ENCODE data around the gene PCCA.
A peak's percentile ranks its signal among the peaks of the same experiment; 100 is the strongest.

PCCA gene

DNA sequence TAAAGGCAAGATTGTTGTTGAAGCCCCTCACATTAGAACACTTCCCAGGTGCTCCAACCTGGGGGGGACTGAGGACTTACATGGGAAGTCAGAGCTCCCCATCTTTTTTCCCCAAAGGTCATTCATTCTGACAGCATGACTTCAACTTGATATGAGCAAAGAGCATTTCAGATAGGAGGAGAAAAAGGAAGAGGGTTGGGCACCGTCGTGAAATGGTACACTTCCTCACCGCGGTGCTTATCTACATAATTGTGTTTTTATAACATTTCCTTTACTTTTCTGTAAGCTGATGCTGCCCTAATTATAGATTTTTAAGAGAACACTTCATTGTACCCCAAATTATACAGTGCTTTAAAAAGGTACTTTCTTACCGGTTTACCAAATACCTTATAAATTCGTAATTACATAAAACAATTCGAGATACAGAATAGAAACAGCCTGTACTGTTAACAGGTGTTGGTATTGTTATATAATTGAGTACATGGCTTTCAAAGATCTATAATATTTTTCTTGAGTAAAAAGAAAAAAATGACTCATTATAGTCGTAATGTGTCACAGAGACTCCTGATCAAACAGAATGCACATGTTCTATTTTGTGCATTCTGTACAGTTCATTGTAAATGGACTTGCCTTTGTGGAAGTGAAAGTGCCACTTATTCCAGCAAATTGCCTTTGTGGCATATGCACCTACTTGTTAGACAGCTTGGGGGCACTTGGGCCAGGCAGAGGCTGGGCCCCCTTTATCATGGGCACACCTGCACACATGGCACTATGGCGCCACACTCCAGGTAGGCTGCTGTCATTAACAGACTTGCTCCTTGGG lies 417.9 kb downstream of the PCCA start:
- DNase-seq (ENCODE audit: low read depth in 3 of 3): no peak

DNA sequence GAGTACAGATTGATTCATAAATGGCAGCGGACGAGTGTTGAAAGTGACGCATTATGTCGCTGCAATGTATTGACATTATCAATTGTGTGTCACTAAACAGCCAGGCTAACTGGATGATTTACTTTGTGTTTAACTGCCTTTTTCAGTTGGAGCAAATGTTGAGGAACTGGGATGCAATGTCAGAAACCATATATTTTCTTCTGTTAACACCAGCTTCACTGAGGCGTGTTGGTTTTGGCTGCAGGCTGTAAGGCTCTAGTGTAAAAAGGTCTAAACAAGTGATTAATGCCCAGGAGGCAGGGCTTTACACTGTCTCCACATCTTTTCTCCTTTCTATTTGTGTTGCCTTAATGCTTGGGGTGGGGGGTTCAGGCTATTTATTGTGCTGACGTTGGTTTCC lies 419.6 kb downstream of the PCCA start:
- DNase-seq (ENCODE audit: low read depth in 3 of 3): no peak

DNA sequence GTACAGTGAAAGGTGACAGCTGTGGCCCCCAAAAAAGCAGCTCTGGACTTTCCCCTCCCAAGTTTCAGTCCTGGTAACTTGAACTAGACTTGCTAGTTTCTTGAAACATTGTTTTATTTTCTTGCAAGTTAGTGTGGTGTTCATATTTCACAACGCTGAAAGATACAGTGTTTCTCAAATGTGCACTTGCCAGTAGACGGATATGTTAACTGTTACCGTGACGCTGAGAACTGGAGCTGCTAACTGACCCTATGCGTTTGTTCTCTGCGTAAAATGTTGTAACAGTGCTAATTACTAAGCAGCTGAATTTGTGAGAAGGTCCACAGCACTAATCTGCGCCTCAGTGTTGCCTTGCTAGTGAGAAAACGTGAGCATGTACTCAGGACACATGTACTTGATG lies 420.1 kb downstream of the PCCA start:
- DNase-seq (ENCODE audit: low read depth in 3 of 3): no peak

DNA sequence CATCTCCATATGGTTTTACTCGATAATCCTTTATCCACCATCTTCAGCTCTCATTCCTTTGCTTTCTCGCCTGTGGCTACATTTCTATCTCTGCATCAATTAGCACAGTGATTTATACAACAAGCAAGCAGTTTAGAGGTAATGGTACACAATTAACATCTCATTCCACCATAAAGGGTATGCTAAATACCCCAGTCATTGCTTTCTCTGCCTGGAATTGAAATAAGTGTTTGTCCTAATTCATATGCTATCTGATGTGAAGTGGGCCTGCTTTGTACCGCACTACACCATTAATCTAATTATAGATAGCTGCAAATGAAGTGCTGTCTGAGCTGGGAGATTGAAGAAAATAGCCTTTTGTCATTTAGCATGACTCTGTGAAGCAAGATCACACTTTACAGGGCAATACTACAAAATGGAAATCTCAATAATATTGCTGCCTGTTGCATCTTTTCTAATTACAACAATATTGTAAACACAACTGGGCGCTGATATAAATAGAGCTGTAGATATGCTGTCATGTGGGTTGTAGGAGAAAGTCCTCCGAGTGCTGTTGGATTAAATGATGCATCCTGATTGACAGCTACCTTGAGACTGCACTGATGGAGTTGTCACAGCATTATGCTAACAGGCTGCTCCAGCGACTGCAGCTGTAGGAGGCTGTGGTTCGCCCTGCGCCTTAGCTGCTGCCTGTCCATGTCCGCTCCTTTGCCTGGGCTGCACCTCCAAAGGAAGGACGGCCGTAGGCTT lies 421.5 kb downstream of the PCCA start:
- no peak for DNase-seq (ENCODE audit: low read depth in 3 of 3)

DNA sequence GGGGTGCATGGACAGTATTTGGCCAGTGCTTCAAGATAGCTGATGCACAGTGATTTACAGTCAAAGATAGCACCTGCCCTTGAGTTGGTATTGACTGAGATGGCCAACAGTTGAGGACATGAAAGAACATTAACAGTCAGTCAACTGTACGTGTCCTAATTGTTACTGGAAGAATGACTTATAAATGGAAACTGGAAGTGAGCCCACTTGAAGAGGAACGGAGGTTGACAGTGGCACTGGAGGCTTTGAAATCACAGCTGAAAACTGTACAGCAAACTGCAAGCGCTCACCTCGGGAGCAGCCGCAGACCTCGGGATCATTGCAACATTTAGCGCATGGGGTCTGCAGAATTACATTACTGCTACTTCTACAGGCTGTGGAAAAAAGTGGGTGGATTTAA lies 422.6 kb downstream of the PCCA start:
- no peak for DNase-seq (ENCODE audit: low read depth in 3 of 3)

DNA sequence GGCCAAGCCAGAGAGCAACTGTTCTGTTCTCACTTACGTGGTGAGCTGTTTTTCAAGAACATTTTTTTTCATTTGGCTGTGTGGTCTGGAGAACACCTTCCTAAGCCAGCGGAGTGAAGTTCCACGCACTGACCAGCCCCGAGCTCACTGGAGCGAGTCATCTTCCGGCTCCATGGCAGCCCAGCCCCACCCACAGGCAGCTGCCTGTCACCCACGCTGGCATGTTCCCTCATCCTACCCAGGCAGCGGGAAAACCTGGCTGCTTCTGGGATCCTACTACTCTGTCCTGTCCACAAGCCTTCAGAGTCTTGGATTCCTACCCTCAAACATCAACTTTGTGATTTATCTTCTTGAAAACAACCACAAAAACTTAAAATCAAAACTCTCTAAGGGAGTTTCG lies 423.5 kb downstream of the PCCA start:
- no peak for DNase-seq (ENCODE audit: low read depth in 3 of 3)

DNA sequence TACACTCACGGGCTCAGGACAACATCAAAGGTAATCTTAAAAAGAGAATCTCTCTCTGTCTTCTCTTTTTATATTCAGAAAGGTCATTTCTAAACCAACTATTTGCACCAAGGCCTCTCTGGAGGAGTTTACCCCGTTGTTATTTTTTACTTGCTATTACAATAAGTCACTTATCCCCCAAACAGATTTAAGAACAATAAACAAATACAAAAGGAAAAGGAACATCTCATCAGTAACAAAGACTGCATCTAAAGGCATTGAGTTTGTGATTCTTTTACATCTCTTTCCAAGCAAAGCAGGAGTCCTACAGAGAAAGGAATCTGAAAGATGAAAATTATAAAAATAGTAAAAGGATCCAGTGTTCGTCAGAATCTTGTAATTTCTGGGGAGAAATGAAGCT lies 424.3 kb downstream of the PCCA start:
- no peak for DNase-seq (ENCODE audit: low read depth in 3 of 3)

DNA sequence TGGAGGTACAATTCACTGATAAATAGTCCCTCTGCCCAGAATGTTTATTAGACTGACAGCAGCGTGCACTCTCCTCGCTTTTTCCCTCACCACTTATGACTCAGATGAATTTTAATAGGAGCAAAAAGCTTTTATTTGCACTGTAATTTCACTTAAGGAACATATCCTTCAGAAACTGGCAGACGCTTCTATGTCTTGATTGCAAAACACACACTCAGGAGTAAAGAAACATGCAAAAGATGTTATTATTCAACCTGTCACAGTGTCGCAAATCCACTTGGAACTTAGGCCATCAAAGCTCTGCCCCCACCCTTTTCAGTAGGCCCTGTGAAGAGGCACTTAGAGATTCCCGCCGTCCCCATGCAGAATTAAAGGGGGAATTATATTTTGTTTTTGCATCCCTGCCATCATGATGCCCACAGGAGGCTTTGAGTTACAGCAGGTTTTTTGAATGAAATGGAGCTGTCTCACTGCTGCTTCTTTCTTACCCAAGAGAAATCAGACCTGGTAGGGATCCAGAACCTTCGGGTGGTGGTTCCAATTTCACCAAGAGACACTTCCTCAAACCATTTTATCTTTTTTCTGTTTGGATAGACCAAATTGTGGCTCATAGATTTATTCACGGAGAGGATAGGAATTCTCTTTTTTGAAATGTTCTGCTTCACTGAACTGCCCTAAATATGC lies 425.2 kb downstream of the PCCA start:
- DNase-seq (ENCODE audit: low read depth in 3 of 3): no peak

DNA sequence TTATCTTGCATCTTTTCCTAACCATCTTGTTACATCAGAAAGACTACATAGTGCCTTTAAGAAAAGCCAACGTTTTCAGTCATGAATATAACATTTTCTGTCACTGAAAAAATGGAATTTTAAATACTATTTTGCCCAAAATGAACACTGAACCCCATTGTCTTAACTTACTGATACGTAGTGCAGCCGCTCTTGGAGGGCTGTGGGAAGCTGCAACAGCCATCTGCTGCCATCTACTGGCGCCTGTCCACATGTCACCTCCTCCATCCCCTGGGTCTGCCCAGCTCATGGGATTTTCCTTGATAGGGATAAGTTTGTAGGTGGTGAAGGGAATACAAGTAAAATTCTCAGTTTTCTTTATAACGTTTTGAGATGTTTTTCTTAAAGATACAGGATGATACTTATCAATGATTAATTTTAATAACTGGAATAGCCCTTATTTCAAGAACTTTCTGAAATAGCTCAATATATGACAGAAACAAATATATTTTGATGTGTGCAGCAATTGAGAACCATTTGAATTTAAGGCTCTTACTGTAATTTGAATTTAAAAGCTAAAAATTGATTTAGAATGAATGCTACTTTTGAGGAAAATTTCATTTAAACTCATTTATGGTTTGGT lies 426.0 kb downstream of the PCCA start:
- peak; percentile 51 to 68 (median 53) for DNase-seq (ENCODE audit: low read depth in 3 of 3)

DNA sequence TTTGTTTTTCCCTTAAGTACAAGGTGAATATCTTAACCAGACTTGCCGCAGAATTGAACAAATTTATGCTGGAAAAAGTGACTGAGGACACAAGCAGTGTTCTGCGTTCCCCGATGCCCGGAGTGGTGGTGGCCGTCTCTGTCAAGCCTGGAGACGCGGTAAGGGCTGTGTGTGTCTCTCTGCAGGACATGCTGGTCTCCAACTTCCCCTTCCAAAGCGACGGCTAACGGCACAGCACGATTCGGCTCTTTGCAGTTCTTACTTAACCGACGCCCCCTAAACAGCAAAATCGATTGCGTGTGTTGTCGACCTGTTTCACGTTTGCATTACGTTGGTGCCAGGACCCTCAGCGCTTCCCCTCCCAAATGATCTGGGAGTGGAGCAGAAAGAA lies 426.5 kb downstream of the PCCA start:
- DNase-seq (ENCODE audit: low read depth in 3 of 3): no peak

DNA sequence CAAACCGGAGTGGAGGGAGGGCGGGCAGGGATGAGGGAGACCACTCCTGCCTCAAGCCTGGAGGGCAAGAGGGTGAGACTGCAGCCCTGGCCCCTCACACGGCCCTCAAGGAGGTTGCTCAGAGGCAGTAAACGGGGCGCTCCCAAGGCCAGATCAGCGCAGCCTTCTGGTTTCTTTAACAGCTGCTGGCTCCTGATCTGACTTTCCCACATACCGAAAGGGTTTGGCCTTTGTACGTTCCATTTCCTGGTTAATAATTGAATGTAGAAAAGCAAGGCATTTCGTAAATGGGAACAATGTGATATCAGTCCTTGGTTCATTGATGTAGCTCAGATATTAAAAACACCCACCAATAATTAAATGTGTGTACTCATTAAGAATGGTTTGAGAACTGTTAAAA lies 428.2 kb downstream of the PCCA start:
- no peak for DNase-seq (ENCODE audit: low read depth in 3 of 3)

DNA sequence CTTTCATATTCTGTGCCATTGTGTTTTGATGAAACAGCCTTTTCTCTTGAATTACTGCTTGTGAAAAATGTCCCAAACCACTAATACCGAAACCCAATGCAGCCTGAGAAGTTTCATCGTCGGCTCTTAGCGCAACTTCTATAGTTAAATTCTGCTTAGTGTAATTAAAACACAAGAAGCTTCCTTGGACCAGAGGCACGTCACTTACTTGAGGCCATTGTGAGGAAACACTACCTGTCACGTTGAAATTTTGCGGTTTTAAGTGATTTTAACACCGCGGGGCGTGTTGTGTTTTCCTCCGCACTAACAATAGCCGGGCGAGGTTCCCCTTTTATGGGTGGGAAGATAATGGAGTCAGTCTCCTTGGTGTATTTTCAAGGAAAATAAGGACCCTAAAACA lies 428.8 kb downstream of the PCCA start:
- DNase-seq (ENCODE audit: low read depth in 3 of 3): no peak

DNA sequence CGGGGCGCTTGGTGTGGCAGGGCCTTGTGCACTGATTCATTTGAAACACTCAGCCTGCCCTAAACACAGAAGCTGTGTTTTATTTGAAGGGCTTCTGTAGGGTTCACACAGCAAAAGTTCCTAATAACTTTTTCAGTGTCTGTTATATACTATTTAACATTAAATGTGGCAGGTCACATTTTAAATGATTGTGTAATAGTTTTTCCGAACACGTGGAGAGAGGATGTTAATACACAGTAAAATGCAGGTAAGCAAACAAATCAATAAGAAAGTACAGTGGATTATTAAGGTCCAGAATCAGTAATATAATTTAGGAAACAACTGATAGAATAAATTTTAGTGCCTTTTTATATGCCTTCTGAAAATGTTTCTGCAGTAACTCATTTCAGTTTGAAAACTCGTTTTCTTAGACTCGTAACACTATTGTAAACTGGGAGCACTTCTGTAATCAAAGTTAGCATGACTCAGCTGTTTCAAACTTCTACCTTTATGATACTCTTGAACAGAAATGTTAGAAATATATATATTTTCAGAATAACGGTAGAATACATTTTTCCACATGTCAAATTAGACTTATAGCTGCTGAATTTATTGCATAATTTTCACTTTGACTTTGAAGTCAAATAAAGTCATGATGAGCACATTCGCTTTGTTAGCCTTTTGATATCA lies 429.6 kb downstream of the PCCA start:
- DNase-seq (ENCODE audit: low read depth in 3 of 3): no peak

DNA sequence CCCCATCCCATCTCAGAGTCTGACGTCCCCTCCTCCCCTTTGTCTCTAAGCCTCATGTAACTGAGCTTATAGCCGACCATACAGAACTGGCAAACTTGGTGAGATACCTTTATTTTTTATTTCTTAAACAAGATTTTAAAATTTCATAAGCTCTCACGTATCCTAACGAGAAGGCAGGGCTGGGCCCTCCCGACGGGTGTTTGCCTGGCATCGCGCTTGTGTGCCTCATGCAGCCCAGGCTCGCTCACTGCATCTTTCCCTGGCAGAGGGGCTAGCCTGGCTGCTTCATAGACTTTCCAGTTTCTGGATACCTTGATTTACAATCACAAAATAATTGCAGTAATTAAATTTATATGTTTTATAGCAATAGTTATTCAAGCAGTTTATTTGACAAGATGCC lies 430.7 kb downstream of the PCCA start:
- DNase-seq (ENCODE audit: low read depth in 3 of 3): no peak

DNA sequence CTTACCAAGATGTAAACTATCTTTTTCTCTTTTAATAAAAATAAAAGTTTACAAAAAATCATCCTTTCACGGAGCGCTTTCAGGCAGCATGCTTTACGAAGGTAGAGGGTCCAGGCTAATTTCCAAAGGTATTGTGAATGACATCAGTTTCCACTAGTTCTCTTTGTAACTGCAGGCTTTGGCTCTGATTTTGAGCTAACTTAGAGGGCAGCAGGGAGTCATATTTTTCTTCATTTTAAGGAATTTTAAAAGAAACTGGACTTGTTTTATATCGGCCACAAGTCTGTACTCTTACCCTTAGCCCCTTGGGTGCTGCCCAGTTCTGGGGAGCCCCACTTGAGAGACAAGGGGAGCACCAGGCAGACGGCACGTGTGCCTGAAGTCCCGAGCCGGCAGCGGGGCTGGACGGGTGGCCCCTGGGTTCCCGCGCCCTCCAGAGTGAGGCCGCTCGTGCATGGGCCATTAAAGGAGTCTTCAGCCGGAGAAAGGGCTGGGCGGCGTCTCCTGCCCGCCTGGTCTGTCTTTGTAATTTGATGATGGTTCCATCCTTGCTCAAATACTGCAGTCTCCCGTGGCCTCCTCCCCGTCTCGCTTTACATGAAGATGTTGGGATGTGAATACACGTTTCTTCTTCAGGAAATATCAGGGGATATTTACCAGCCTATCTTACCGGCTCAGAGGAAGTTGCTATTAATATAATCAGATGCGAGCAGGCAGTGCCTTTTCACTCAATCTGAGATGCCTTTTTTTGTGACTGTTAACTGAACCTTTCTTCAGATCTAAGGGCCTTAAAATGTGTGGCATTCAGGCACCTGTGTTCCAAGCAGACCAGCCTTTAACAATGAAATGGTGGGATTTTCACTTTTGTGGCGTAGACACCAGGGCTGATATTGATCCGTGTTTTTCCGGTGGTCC lies 432.3 kb downstream of the PCCA start:
- no peak for DNase-seq (ENCODE audit: low read depth in 3 of 3)

DNA sequence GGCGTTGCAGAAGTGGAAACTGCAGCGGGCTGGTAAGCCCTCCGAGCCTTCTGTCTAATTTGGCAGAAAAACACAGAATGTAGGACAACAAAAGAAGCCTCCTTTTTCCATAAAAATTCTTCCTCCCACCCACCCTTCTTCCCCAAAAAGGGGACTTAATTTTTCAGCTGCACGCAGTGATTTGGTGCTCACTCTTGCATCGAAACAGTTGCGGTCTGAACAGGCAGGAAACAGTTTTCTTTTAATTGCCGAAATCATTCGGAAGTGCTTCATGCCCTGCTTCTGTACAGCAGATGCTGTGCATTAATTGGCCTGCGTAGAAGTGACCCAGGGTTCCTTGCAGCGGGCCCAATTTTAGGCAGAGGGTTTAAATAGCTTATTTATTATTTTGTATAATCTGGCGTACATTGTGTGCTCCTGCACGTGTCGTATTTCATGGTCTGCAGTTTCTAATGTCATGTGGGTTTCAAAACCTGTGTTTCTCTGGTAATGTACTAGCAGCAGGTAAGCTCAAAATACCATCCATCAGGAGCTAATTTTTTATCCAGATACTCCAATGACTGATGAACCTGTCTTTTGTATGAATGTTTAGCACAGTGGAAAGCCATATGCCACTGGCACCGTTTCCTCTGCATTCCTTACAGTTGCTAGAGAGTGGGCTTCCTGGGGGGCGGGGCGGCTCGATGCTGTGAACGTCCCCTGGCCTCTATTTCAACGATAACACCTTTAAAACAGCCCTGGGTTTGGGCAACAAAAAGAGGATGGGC lies 433.1 kb downstream of the PCCA start:
- no peak for DNase-seq (ENCODE audit: low read depth in 3 of 3)

DNA sequence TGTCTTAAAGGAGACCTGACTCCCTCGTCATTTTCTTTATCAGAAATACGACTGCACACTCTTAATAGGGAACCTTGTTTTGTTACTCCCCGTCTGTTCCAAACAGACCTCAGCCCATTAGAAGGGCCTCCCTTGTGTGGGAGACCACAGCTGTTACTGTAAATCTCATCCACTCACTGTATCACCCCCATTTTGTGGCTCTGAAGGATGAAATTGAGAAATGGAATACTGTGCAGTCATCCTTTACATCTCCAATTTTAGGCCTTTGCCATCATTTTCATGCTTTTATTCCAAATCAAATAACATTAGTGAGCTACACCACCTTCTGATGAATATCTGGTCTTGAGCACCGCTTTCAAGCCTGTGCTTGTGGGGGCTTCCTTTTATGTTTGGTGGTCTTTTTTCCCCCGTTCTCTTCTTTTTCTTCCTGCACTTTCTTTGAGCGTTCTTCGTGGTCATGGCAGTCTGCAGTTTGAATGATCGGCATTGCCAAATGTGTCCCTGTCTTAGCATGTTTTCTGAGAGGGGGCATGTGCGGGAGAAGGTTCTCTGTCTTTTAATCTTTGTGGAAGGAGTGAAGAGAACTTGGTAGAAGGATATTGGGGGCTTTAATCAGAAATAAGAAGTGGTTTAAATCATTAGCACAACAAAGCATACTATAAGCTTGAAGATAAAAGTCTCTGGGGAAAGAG lies 433.9 kb downstream of the PCCA start:
- DNase-seq (ENCODE audit: low read depth in 3 of 3): no peak

DNA sequence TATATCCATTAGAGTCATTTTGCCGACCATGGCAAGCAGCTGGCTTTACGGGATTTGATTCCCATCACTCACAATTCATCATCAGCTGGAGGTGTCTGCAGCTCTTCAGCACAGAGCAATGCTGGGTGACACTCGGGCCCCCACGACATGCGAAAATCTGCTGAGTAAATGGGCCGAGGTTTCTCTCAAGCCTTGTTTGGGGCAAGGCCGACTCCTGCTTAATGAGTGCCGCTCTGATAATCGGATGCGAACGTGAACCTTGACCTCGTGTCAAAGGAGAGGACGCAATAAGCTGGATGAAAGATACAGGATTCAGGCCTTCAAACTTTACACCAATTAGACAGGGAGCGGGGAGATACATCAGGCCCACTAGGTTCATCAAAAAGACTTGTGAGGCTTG lies 434.5 kb downstream of the PCCA start:
- DNase-seq (ENCODE audit: low read depth in 3 of 3): no peak

DNA sequence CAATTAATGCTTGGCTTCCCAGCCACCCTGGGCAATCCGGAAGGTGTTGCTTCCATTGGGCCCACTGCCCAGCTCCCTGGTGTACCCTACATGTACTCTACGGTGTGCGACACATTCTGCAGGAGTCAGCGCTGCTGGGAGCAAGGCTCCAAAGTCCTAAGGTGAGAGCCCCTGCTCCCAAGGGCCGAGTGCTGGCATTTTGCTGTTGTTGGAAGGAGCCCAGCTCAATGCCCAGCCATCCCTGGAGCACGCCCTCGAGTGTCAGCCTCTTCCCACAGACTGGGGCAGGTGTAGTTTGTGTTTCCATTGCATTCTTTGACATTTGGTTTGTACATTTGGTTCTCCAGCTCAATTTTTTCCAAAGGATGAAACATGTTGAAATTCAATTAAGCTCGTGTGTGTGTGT lies 435.1 kb downstream of the PCCA start:
- no peak for DNase-seq (ENCODE audit: low read depth in 3 of 3)

Data from stimulated activated CD4-positive, alpha-beta T cell treated with anti-CD3 and anti-CD28 coated beads, TNF-alpha, amount 100 ng/mL, for 24 hours (primary cell).